Measurements from ENCODE around the gene PARD6G.
"Not testable (repeated sequence)": the region's sequence is repeated elsewhere in the genome, so short reads cannot be mapped to it uniquely, and the experiment has no call there.

The PARD6G gene

DNA sequence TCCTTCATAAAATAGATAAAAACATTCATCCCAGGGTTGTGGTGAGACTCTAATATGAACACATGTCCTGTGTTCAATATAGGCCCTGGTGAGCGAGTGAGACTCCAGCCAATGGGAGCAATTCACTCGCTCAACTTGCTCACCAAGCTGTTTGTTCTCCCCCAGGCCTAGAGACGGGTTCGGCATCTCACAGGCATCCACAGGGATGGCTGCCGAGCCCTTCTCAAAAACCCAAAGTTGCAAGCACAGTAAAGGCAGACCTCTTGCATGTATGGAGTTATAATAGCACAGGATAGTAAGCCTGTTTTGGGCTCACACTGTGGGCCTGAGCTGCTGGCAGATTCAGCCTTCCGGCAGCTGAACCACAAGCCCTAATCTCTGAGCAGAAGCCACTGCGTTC is 15.7 kb downstream of the PARD6G start:
- Mint-ChIP-seq H3K9me3 (no peaks in the 10 kb centered on the region), H3K36me3 (no peaks in the 10 kb centered on the region), H3K27ac (no peak overlapping the region), H3K4me3 (no peak overlapping the region), H3K4me1 (no peaks in the 10 kb centered on the region)
- DNase-seq (ENCODE audit: low spot score in 2 of 2) (no peak), ATAC-seq (no peak)

GRCh38 chr18:80231151-80231550 is 16.2 kb downstream of the PARD6G start:
- ATAC-seq: peak; percentile 21

GRCh38 chr18:80229766-80230745 is 17.3 kb downstream of the PARD6G start:
- H3K36me3 Mint-ChIP-seq: no peaks in the 10 kb centered on the region

More at GRCh38 chr18:80231151-80231550, 16.2 kb downstream of the PARD6G start:
- DNase-seq (ENCODE audit: low spot score in 2 of 2): peak in 1 of 2 donors; percentile 30
- H3K4me3 Mint-ChIP-seq: no peak overlapping the region
- no peaks in the 10 kb centered on the region for H3K36me3 Mint-ChIP-seq
- no peaks in the 10 kb centered on the region for H3K9me3 Mint-ChIP-seq
- no peak overlapping the region for H3K27ac Mint-ChIP-seq
- no peaks in the 10 kb centered on the region for H3K4me1 Mint-ChIP-seq

GRCh38 chr18:80229363-80229762 is 18.0 kb downstream of the PARD6G start:
- Mint-ChIP-seq H3K4me1 (no peaks in the 10 kb centered on the region), H3K36me3 (no peaks in the 10 kb centered on the region), H3K27ac (no peak overlapping the region), H3K9me3 (no peaks in the 10 kb centered on the region), H3K4me3 (no peak overlapping the region)
- ATAC-seq: no peak
- no peak for DNase-seq (ENCODE audit: low spot score in 2 of 2)

More at GRCh38 chr18:80229766-80230745, 17.3 kb downstream of the PARD6G start:
- DNase-seq (ENCODE audit: low spot score in 2 of 2): peak in 1 of 2 donors; percentile 38
- Mint-ChIP-seq H3K27ac (no peak overlapping the region), H3K4me1 (no peaks in the 10 kb centered on the region), H3K4me3 (no peak overlapping the region), H3K9me3 (no peaks in the 10 kb centered on the region)
- ATAC-seq: no peak

DNA sequence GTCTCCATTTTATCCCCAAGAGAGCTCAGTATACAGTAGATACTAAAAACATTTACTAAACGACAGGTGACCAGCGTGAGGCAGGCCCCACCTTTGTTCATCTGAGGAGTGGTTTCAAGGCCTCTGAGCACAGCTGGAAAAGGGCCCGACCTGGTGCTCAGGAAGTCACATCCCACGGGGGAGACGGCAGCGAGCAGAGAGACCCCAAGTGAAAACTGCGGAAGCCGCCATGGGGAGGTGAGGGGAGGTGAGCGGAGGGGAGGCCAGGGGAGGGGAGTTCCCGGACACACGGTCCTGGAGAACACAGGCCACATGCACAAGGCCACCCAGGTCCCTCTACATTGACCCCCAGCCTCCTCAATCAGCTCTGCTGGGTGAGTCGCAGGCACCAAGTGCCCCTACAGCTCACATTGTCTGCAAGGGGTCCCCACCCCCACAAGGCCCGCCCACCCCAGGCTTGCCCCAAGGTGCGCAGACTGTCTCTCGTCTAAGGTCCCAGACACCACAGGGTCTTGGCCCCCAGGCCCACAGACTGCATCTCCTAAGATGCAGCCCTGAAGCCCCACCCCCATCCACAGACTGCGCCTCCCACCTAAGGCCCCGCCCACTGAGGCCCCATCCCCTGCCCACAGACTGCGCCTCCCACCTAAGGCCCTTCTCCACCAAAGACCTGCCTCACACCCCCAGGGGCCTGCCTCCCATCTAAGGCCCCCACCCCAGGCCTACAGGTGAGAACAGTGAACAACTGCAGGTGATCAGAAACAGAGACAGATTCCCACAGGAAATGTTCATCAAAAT is 19.1 kb downstream of the PARD6G start:
- H3K4me3 Mint-ChIP-seq: no peak overlapping the region
- DNase-seq (ENCODE audit: low spot score in 2 of 2) (peak in 1 of 2 donors; percentile 28), ATAC-seq (no peak)
- H3K27ac Mint-ChIP-seq: no peak overlapping the region
- no peaks in the 10 kb centered on the region for H3K9me3 Mint-ChIP-seq
- no peaks in the 10 kb centered on the region for H3K4me1 Mint-ChIP-seq
- H3K36me3 Mint-ChIP-seq: no peaks in the 10 kb centered on the region

DNA sequence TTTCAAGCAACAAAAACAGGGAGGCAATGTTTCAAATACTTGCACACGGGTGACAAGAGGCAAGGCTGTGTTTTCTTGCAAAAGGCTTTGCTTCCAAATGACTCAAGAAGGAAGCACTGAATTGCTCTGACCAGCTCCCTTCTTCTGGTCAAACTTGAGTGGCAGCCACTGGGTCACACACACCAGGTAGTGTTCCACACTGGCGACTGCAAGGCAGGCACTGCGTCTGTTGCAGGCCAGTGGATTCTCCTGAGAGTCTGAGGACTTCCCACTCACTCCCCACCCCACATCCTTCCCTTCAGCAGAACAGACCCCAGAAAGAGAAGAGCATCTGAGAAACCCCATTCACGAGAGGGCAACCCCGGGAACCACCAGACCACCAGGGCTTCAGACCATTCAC is 19.8 kb downstream of the PARD6G start:
- no peaks in the 10 kb centered on the region for H3K36me3 Mint-ChIP-seq
- H3K27ac Mint-ChIP-seq: no peak overlapping the region
- H3K4me1 Mint-ChIP-seq: no peaks in the 10 kb centered on the region
- ATAC-seq (no peak), DNase-seq (ENCODE audit: low spot score in 2 of 2) (peak in 1 of 2 donors; percentile 35)
- no peak overlapping the region for H3K4me3 Mint-ChIP-seq
- no peaks in the 10 kb centered on the region for H3K9me3 Mint-ChIP-seq

DNA sequence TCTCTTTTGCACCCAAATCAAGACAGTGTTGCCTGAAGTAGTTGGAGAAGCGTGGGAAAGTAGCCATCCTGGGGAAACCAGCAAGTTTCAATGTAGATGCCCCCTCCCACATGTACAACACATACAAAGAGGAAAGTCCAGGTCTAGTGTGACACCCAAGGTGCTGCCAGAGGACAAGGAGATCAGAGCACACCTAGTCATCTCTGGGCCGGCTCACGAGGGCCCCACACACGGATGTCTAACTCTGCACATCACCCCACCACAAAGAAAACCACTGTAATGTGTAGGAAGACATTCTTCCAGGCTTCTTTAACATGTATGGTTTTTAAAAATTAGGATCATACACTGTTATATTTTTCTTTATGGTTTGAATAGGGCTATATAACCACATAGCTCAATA is 21.6 kb downstream of the PARD6G start:
- Mint-ChIP-seq H3K36me3 (no peaks in the 10 kb centered on the region), H3K27ac (no peak overlapping the region), H3K9me3 (no peaks in the 10 kb centered on the region), H3K4me3 (no peak overlapping the region), H3K4me1 (no peaks in the 10 kb centered on the region)
- ATAC-seq (peak; percentile 42), DNase-seq (ENCODE audit: low spot score in 2 of 2) (peak in 1 of 2 donors; percentile 32)

- ATAC-seq (no peak), DNase-seq (ENCODE audit: low spot score in 2 of 2) (peak in 1 of 2 donors; percentile 34)
- H3K9me3 Mint-ChIP-seq: no peaks in the 10 kb centered on the region
- no peak overlapping the region for H3K4me3 Mint-ChIP-seq
- H3K27ac Mint-ChIP-seq: no peak overlapping the region
- H3K36me3 Mint-ChIP-seq: no peaks in the 10 kb centered on the region
- H3K4me1 Mint-ChIP-seq: no peaks in the 10 kb centered on the region
Measured at GRCh38 chr18:80223581-80224148, 23.6 kb downstream of the PARD6G start.

- not testable (repeated sequence) for H3K9me3 Mint-ChIP-seq
Measured at GRCh38 chr18:80219488-80219887, 27.8 kb downstream of the PARD6G start.

GRCh38 chr18:80218341-80219227 is 28.7 kb downstream of the PARD6G start:
- H3K4me1 Mint-ChIP-seq: no peaks in the 10 kb centered on the region
- H3K36me3 Mint-ChIP-seq: no peaks in the 10 kb centered on the region
- no peak overlapping the region for H3K4me3 Mint-ChIP-seq
- no peak overlapping the region for H3K27ac Mint-ChIP-seq
- H3K9me3 Mint-ChIP-seq: no peaks in the 10 kb centered on the region
- DNase-seq (ENCODE audit: low spot score in 2 of 2): peak in 1 of 2 donors; percentile 38
- ATAC-seq: no peak

More at GRCh38 chr18:80219488-80219887, 27.8 kb downstream of the PARD6G start:
- not testable (repeated sequence) for DNase-seq (ENCODE audit: low spot score in 2 of 2); H3K27ac Mint-ChIP-seq; H3K4me3 Mint-ChIP-seq; ATAC-seq; H3K4me1 Mint-ChIP-seq; H3K36me3 Mint-ChIP-seq

- H3K9me3 Mint-ChIP-seq: no peaks in the 10 kb centered on the region
- no peaks in the 10 kb centered on the region for H3K4me1 Mint-ChIP-seq
- H3K27ac Mint-ChIP-seq: no peak overlapping the region
- no peaks in the 10 kb centered on the region for H3K36me3 Mint-ChIP-seq
- no peak for ATAC-seq
- H3K4me3 Mint-ChIP-seq: no peak overlapping the region
- peak in 1 of 2 donors; percentile 43 for DNase-seq (ENCODE audit: low spot score in 2 of 2)
Measured at GRCh38 chr18:80213182-80213581, 34.1 kb downstream of the PARD6G start.

DNA sequence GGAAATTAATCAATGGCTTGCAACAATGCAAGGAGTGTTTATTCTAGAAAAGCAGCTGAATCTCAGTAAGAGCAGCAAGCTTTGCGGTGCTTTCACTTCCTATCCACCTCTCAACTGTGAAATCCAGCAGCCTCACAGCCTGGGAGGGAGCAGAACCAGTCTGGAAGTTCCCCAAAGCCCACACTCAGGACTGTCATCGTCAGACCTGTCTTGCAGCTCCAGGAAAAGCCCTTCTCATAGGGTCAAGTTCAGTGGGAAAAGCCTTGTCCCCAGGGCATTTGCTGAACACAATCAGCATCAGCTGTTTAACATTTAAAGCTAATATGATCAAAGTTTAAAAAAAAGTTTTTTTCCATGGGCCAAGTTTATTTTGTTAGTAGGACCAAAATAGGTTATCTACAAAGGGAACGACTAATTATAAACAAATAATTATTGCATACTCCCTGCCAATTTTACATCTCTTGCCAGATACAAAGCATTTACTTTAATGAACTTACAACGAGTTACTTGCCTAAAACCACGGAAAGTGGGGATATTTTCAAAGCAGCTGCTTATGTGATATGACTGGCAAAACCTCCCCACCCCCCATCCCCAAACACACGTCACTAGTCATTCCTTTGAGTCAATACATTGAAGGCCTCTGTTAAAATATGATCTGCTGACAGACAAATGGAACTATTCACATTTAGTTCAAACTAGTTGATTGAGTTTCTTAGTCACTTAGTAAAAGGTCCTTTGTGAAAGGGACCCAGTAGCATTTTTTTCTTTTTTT is 36.8 kb downstream of the PARD6G start:
- H3K36me3 Mint-ChIP-seq: no peaks in the 10 kb centered on the region
- ATAC-seq: no peak
- H3K4me3 Mint-ChIP-seq: no peak overlapping the region

GRCh38 chr18:80208620-80209019 is 38.7 kb downstream of the PARD6G start:
- H3K4me1 Mint-ChIP-seq: no peaks in the 10 kb centered on the region
- DNase-seq (ENCODE audit: low spot score in 2 of 2) (peak in 1 of 2 donors; percentile 30), ATAC-seq (no peak)
- H3K27ac Mint-ChIP-seq: no peak overlapping the region
- no peaks in the 10 kb centered on the region for H3K36me3 Mint-ChIP-seq
- no peak overlapping the region for H3K4me3 Mint-ChIP-seq
- H3K9me3 Mint-ChIP-seq: no peaks in the 10 kb centered on the region

More for the DNA sequence above, 36.8 kb downstream of the PARD6G start:
- Mint-ChIP-seq H3K27ac (no peak overlapping the region), H3K4me1 (no peaks in the 10 kb centered on the region), H3K9me3 (no peaks in the 10 kb centered on the region)
- peak in 1 of 2 donors; percentile 43 for DNase-seq (ENCODE audit: low spot score in 2 of 2)

- no peak overlapping the region for H3K4me3 Mint-ChIP-seq
Measured at GRCh38 chr18:80205294-80205693, 42.0 kb downstream of the PARD6G start.

More at GRCh38 chr18:80205294-80205693, 42.0 kb downstream of the PARD6G start:
- peaks cover 30% of the 10 kb centered on the region for H3K4me1 Mint-ChIP-seq
- H3K9me3 Mint-ChIP-seq: no peaks in the 10 kb centered on the region
- ATAC-seq: no peak
- peak in 1 of 2 donors; percentile 36 for DNase-seq (ENCODE audit: low spot score in 2 of 2)
- no peaks in the 10 kb centered on the region for H3K36me3 Mint-ChIP-seq
- H3K27ac Mint-ChIP-seq: no peak overlapping the region
